Mesenchymal stem cell (in vitro differentiated cells and primary cell): Measurements from ENCODE around the gene SLC44A3.
A peak's percentile ranks its signal among the peaks of the same experiment; 100 is the strongest.

Experiments used
- DNase-seq: peaks from one replicate; pipeline ENCODE4 v3.0.0-alpha.2; 2013
- H2AFZ ChIP-seq: one replicate; pipeline ENCODE4 v1.6.1; 2013; ENCODE audit warnings: low read depth, mild to moderate bottlenecking, control low read depth, inconsistent platforms, low read length, moderate library complexity
- H2AK5ac ChIP-seq: 2 replicates; pipeline ENCODE4 v1.6.1; 2013; ENCODE audit warnings: low read length, moderate library complexity, mild to moderate bottlenecking, inconsistent platforms; ENCODE audit not compliant: severe bottlenecking
- H2BK120ac ChIP-seq: one replicate; pipeline ENCODE4 v1.6.1; 2013; ENCODE audit warnings: low read depth, mild to moderate bottlenecking, inconsistent platforms, low read length, moderate library complexity
- H2BK12ac ChIP-seq, 2 experiments: one replicate each; pipeline ENCODE4 v1.6.1; 2013; ENCODE audit warnings: inconsistent platforms in 2 of 2, low read length in 2 of 2, mild to moderate bottlenecking in 2 of 2, moderate library complexity in 2 of 2, control low read depth in 1 of 2
- H2BK15ac ChIP-seq: one replicate; pipeline ENCODE4 v1.6.1; 2013; ENCODE audit warnings: mild to moderate bottlenecking, low read depth, inconsistent platforms; ENCODE audit not compliant: poor library complexity, severe bottlenecking
- H2BK5ac ChIP-seq: 2 replicates; pipeline ENCODE4 v1.6.1; 2013; ENCODE audit warnings: low read depth, mild to moderate bottlenecking, low read length, control low read depth, inconsistent platforms; ENCODE audit not compliant: poor library complexity, severe bottlenecking
- H3K14ac ChIP-seq, 2 experiments: one replicate each; pipeline ENCODE4 v1.6.1; 2013; ENCODE audit warnings: inconsistent platforms in 2 of 2, low read length in 2 of 2, control low read depth in 1 of 2, mild to moderate bottlenecking in 1 of 2, moderate library complexity in 1 of 2
- H3K18ac ChIP-seq, 2 experiments: one replicate each; pipeline ENCODE4 v1.6.1; 2013; ENCODE audit warnings: inconsistent platforms in 2 of 2, low read length in 2 of 2, control low read depth in 1 of 2, low read depth in 1 of 2, mild to moderate bottlenecking in 1 of 2
- H3K23ac ChIP-seq, 2 experiments: one replicate each; pipeline ENCODE4 v1.6.1; 2013; ENCODE audit warnings: inconsistent platforms in 2 of 2, low read length in 2 of 2, mild to moderate bottlenecking in 2 of 2, moderate library complexity in 2 of 2, control low read depth in 1 of 2
- H3K27ac ChIP-seq: 2 replicates; pipeline ENCODE4 v1.5.1; 2013; ENCODE audit warnings: mild to moderate bottlenecking, moderate library complexity, low read length, control low read depth, inconsistent platforms; ENCODE audit not compliant: poor library complexity, severe bottlenecking
- H3K27me3 ChIP-seq, 2 experiments: 2 replicates each; pipeline versions ENCODE4 v1.6.1 to v1.7.0; 2013; ENCODE audit warnings: low read length in 2 of 2, mild to moderate bottlenecking in 2 of 2, moderate library complexity in 2 of 2, control low read depth in 1 of 2, inconsistent platforms in 1 of 2; ENCODE audit not compliant: control insufficient read depth in 1 of 2, insufficient read depth in 1 of 2
- H3K36me3 ChIP-seq, 2 experiments: 2 replicates each; pipeline versions ENCODE4 v1.6.1 to v1.7.0; 2013; ENCODE audit warnings: low read length in 2 of 2, control low read depth in 1 of 2, inconsistent platforms in 1 of 2, low read depth in 1 of 2, mild to moderate bottlenecking in 1 of 2; ENCODE audit not compliant: insufficient read depth in 2 of 2, control insufficient read depth in 1 of 2
- H3K4ac ChIP-seq, 2 experiments: one replicate each; pipeline ENCODE4 v1.6.1; 2013; ENCODE audit warnings: inconsistent platforms in 2 of 2, low read length in 2 of 2, mild to moderate bottlenecking in 2 of 2, moderate library complexity in 2 of 2, control low read depth in 1 of 2, low read depth in 1 of 2
- H3K4me1 ChIP-seq: 2 replicates; pipeline ENCODE4 v1.6.1; 2013; ENCODE audit warnings: low read depth, low read length, control low read depth; ENCODE audit not compliant: control insufficient read depth, insufficient read depth
- H3K4me2 ChIP-seq: 2 replicates; pipeline ENCODE4 v1.6.1; 2013; ENCODE audit warnings: low read length, mild to moderate bottlenecking, inconsistent platforms; ENCODE audit not compliant: poor library complexity, severe bottlenecking
- H3K4me3 ChIP-seq, 2 experiments: 2 replicates each; pipeline versions ENCODE4 v1.5.1 to v1.7.0; 2013; ENCODE audit warnings: low read length in 2 of 2, mild to moderate bottlenecking in 2 of 2, control low read depth in 1 of 2, low read depth in 1 of 2; ENCODE audit not compliant: insufficient read depth in 1 of 2
- H3K79me1 ChIP-seq: replicated peaks from 2 replicates; pipeline ENCODE4 v1.6.1; 2013; ENCODE audit warnings: mild to moderate bottlenecking, control low read depth, low read length, inconsistent platforms; ENCODE audit not compliant: poor library complexity, severe bottlenecking
- H3K9ac ChIP-seq: 2 replicates; pipeline ENCODE4 v1.7.0; 2013; ENCODE audit warnings: mild to moderate bottlenecking, low read length, moderate library complexity
- H3K9me3 ChIP-seq: 2 replicates; pipeline ENCODE4 v1.7.0; 2013; ENCODE audit warnings: mild to moderate bottlenecking, low read length; ENCODE audit not compliant: control insufficient read depth
- H4K8ac ChIP-seq: one replicate; pipeline ENCODE4 v1.6.1; 2013; ENCODE audit warnings: inconsistent platforms, mild to moderate bottlenecking, low read length, moderate library complexity
- H4K91ac ChIP-seq: one replicate; pipeline ENCODE4 v1.6.1; 2013; ENCODE audit warnings: mild to moderate bottlenecking, low read length, inconsistent platforms
- WGBS: methylation state at CpG from one replicate; pipeline ENCODE4 v1.1.7; 2013; ENCODE audit warnings: mixed read lengths; 5-methylcytosine and 5-hydroxymethylcytosine counted together

Gene SLC44A3

DNA sequence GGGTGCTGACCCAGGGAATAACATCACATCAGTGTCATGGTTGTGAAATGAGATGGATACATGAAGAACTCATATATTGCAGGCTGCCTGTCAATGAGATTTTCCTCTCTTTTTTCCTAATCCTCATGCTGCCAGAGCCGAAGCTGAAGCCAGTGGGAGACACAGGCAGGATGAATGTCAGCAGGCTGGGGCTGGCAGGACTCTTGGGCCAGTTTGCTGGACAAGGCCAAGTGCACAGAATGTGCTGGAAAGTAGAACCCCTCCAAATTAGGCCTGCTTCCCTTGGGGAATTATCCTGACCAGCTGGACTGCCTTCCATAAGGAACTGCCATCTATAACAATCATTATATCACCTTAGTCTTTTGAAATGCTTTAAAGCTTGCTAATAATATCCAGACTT lies 31.4 kb downstream of the SLC44A3 start:
- Histone ChIP-seq H2BK15ac (no peak overlapping the region), H3K4ac (no peak overlapping the region), H3K79me1 (peaks cover 3% of the 10 kb centered on the region), H3K9me3 (no peaks in the 10 kb centered on the region), H3K18ac (no peak overlapping the region), H3K4me3 (no peak overlapping the region), H3K9ac (no peak overlapping the region), H4K91ac (no peak overlapping the region), H2BK5ac (no peak overlapping the region), H3K14ac (no peak overlapping the region), H2AFZ (no peak overlapping the region), H4K8ac (no peak overlapping the region), H3K23ac (no peak overlapping the region), H3K36me3 (peaks cover 0 to 41% of the 10 kb centered on the region in 2 experiments), H3K27ac (no peak overlapping the region), H2AK5ac (no peak overlapping the region), H2BK120ac (no peak overlapping the region), H3K4me2 (no peak overlapping the region), H3K27me3 (no peaks in the 10 kb centered on the region), H3K4me1 (peaks cover 7% of the 10 kb centered on the region), H2BK12ac (no peak overlapping the region)
- no peak for DNase-seq
- WGBS = 93% methylated on average over 1 of the region's 1 CpG

DNA sequence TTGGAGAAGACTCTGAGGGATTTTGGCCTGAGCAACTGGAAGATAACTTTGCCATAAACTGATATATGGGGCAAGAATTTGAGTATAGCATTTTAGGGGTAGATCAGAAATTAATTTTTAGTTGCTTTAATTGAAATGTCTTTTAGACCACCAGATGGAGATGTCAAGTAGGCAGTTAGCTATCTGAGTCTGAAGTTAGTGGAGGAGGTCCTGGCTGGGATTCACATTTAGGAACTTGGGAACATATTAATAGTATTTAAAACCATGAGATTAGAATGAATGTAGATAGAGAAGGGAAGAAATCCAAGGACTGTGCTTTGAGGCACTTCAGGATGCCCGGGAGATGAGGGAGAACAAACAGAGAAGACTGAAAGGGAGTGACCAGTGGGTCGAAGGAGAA lies 32.6 kb downstream of the SLC44A3 start:
- DNase-seq = no peak
- 83% methylated on average over 2 of the region's 2 CpGs for WGBS
- Histone ChIP-seq H3K27me3 (no peaks in the 10 kb centered on the region), H3K4me2 (no peak overlapping the region), H3K27ac (no peak overlapping the region), H4K91ac (no peak overlapping the region), H2AK5ac (no peak overlapping the region), H3K79me1 (peaks cover 5% of the 10 kb centered on the region), H3K18ac (no peak overlapping the region), H2BK12ac (peak overlapping the region in 1 of 2 experiments; percentile 11), H3K9ac (no peak overlapping the region), H3K4me3 (no peak overlapping the region), H3K4me1 (peaks cover 7% of the 10 kb centered on the region), H3K4ac (no peak overlapping the region), H2BK5ac (no peak overlapping the region), H3K23ac (no peak overlapping the region), H3K9me3 (no peaks in the 10 kb centered on the region), H3K14ac (no peak overlapping the region), H2BK15ac (no peak overlapping the region), H4K8ac (no peak overlapping the region), H3K36me3 (peaks cover 0 to 34% of the 10 kb centered on the region in 2 experiments), H2AFZ (no peak overlapping the region), H2BK120ac (no peak overlapping the region)

DNA sequence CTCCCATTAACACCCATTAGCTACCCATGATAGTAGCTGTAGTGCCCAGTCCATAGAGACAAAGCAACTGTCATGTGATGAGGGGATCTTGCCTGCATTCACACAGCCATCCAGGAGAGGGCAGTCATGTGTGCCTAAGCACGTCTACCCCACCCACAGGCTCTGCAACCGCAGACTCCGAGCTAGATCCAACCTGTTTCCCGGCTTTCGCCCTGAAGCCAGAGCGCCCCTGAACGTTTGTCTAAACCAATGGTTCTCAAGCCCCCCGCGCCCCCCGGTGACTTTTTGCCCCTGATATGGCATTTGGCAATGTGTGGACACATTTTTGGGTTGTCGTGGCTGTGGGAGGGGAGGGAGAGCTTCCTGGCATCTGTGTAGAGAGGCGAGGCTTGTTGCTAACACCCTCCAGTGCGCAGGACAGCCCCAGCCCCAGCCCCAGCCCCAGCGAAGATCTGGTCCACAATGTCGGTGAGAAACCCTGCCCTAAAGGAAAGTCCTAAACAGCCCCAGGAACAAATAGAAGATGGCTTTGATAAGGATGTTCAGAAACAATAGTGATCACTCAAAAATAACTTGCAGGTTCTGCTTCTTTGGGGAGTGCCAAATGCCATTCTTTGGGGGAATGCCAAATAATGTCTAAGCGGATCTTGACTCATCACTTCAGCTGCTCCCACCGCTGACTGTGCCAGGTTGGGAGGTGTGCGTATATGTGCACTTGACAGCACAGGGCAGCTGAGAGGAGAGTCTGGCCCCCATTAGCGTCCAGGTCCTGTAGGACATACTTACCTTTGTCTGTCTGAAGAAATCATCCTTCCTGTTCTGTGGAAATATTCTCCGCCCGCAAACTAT lies 34.5 kb downstream of the SLC44A3 start:
- peak; percentile 89 for DNase-seq
- H3K79me1 ChIP-seq = peaks cover 8% of the 10 kb centered on the region
- peak overlapping the region; percentile 21 for H2BK120ac ChIP-seq
- WGBS = 46% methylated on average over 8 of the region's 21 CpGs
- H3K9me3 ChIP-seq = no peaks in the 10 kb centered on the region
- H2BK12ac ChIP-seq = peak overlapping the region in 1 of 2 experiments; percentile 75
- peak overlapping the region; percentile 78 for H3K27ac ChIP-seq
- H3K14ac ChIP-seq = peak overlapping the region in 1 of 2 experiments; percentile 9
- H3K4me2 ChIP-seq = peak overlapping the region; percentile 68
- peak overlapping the region; percentile 32 to 67 for H3K4me3 ChIP-seq
- peak overlapping the region; percentile 57 for H2AK5ac ChIP-seq
- no peak overlapping the region for H2BK15ac ChIP-seq
- H3K18ac ChIP-seq = peak overlapping the region; percentile 14 to 16
- H2BK5ac ChIP-seq = no peak overlapping the region
- peaks cover 7% of the 10 kb centered on the region for H3K4me1 ChIP-seq
- H3K9ac ChIP-seq = peak overlapping the region; percentile 84
- H3K23ac ChIP-seq = no peak overlapping the region
- H3K4ac ChIP-seq = peak overlapping the region in 1 of 2 experiments; percentile 82
- H4K8ac ChIP-seq = no peak overlapping the region
- H3K36me3 ChIP-seq = peaks cover 0 to 23% of the 10 kb centered on the region in 2 experiments
- no peak overlapping the region for H2AFZ ChIP-seq
- no peak overlapping the region for H4K91ac ChIP-seq
- H3K27me3 ChIP-seq = no peaks in the 10 kb centered on the region

DNA sequence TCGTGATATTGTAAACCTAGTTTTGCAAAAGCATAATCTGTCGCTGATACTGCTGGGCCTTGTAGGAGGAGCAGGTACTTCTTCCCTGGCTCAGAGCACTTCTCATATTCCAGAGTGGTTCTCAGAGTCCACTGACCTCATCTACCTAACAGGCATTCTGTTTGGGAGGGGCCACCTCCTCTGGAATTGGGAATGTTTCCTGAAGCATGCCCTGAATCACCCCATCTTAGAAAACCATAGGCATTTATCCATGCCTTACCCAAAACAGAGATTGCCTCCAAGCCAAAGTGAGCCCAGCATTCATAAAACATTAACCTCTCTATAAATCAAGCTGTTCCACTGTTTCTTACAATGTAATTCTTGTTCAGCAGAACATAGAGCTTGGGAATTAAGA lies 35.1 kb downstream of the SLC44A3 start:
- Histone ChIP-seq H3K36me3 (peaks cover 0 to 22% of the 10 kb centered on the region in 2 experiments), H3K14ac (peak overlapping the region in 1 of 2 experiments; percentile 9), H3K23ac (no peak overlapping the region), H2AK5ac (no peak overlapping the region), H3K27ac (peak overlapping the region; percentile 78), H2AFZ (no peak overlapping the region), H2BK120ac (no peak overlapping the region), H3K9me3 (no peaks in the 10 kb centered on the region), H3K4me3 (peak overlapping the region in 1 of 2 experiments; percentile 67), H3K18ac (peak overlapping the region in 1 of 2 experiments; percentile 16), H3K4me1 (peaks cover 7% of the 10 kb centered on the region), H3K4ac (peak overlapping the region in 1 of 2 experiments; percentile 82), H3K79me1 (peaks cover 9% of the 10 kb centered on the region), H3K9ac (peak overlapping the region; percentile 84), H2BK15ac (no peak overlapping the region), H3K27me3 (no peaks in the 10 kb centered on the region), H3K4me2 (no peak overlapping the region), H4K91ac (no peak overlapping the region), H4K8ac (no peak overlapping the region), H2BK12ac (peak overlapping the region in 1 of 2 experiments; percentile 46), H2BK5ac (no peak overlapping the region)
- WGBS = 85% methylated on average over 2 of the region's 2 CpGs
- DNase-seq = no peak
